ENCODE results near the gene ADCY7.

DNA sequence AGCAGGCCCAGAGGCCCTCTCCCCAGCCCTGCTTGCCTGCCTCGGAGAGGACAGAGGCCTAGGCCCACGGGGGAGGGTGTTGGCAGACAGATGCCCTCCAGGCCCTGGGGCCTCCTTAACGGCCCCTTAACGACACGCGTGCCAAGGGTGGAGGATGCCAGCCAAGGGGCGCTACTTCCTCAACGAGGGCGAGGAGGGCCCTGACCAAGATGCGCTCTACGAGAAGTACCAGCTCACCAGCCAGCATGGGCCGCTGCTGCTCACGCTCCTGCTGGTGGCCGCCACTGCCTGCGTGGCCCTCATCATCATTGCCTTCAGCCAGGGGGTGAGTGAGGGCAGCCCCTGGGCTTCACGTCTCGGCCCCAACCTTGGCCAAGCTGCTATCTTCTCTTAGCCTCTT lies 21.7 kb downstream of the ADCY7 start:
- TF ChIP-seq, protein P1, sequence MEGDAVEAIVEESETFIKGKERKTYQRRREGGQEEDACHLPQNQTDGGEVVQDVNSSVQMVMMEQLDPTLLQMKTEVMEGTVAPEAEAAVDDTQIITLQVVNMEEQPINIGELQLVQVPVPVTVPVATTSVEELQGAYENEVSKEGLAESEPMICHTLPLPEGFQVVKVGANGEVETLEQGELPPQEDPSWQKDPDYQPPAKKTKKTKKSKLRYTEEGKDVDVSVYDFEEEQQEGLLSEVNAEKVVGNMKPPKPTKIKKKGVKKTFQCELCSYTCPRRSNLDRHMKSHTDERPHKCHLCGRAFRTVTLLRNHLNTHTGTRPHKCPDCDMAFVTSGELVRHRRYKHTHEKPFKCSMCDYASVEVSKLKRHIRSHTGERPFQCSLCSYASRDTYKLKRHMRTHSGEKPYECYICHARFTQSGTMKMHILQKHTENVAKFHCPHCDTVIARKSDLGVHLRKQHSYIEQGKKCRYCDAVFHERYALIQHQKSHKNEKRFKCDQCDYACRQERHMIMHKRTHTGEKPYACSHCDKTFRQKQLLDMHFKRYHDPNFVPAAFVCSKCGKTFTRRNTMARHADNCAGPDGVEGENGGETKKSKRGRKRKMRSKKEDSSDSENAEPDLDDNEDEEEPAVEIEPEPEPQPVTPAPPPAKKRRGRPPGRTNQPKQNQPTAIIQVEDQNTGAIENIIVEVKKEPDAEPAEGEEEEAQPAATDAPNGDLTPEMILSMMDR (conservative IDR thresholded peaks at IDR 0.05 in 1 of 2, IDR thresholded peaks at IDR 0.05 in 1 of 2; ENCODE audit: low read depth in 1 of 2, low read length in 2 of 2) = no peak
- no peak for TF ChIP-seq EZH2 (IDR thresholded peaks at IDR 0.05; ENCODE audit: low read length, missing control alignments)
